SK-N-MC (cell line): ENCODE data around the gene ST6GALNAC6.

Source experiments
- EZH2 ChIP-seq: fragments of 200-600 bp; sonication (generic); IDR thresholded peaks from one replicate; pipeline ENCODE4 v1.6.1; 2017; ENCODE audit warnings: antibody characterized with exemption
- POLR2AphosphoS5 ChIP-seq: IDR thresholded peaks from 2 replicates; pipeline ENCODE4 v1.6.1; 2012; ENCODE audit warnings: mild to moderate bottlenecking, low read depth, low read length, borderline replicate concordance

DNA sequence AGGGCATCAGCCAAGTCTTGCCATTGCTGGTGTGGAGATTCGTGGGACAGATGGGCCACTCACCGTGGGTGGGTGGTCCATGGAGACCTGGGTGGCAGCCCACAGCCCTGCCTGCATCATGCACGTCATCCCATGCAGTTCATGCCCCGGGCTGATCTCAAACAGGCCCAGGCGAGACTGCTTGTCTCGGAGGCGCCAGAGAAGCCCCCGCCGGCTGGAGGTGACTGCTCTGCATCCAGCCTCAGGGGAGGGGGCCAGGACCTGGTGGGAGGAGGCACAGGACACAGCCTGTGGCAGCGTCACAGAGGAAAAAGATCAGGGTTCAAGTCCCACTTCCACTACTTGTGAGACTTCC is 30.2 kb upstream of the ST6GALNAC6 start:
- no peak for TF ChIP-seq EZH2
- TF ChIP-seq POLR2AphosphoS5 = no peak
